ENCODE measurements around the gene BLOC1S1.

Gene BLOC1S1

GRCh38 chr12:55760663-55761062, 44.8 kb downstream of the BLOC1S1 start:
- no peak for TF ChIP-seq EZH2phosphoT487 (IDR thresholded peaks at IDR 0.05; ENCODE audit: borderline replicate concordance)
- no peak for TF ChIP-seq CTCF (conservative IDR thresholded peaks at IDR 0.05; ENCODE audit: low read length)
- H3K9me2 ChIP-seq (replicated peaks; ENCODE audit: low read depth, low read length), result no peaks in the 10 kb centered on the region
- no peak overlapping the region for H3K4me3 ChIP-seq (ENCODE audit: low read length, poor library complexity, severe bottlenecking)
- no peaks in the 10 kb centered on the region for H3K27me3 ChIP-seq (ENCODE audit: insufficient read depth, low read length, poor library complexity, severe bottlenecking)
- peaks cover 5% of the 10 kb centered on the region; the same call in 1 of the 2 replicates for H3K9me3 ChIP-seq (ENCODE audit: insufficient read depth, low read depth, low read length)
- H3K36me3 ChIP-seq (ENCODE audit: insufficient read depth, low read length), result peaks cover 72% of the 10 kb centered on the region
- no peak overlapping the region for H3K9ac ChIP-seq (ENCODE audit: low read depth, low read length, poor library complexity, severe bottlenecking)
- no peak overlapping the region for H2AFZ ChIP-seq (ENCODE audit: low read length)
- H3K4me1 ChIP-seq (ENCODE audit: insufficient read depth, low read length, poor library complexity, severe bottlenecking), result no peaks in the 10 kb centered on the region
- H3F3A ChIP-seq (ENCODE audit: low read depth), result peaks cover 2% of the 10 kb centered on the region; the same call in 1 of the 2 replicates
- H3K79me2 ChIP-seq (ENCODE audit: insufficient read depth, low read length), result peaks cover 3% of the 10 kb centered on the region; the same call in 1 of the 2 replicates
- H3K4me2 ChIP-seq (ENCODE audit: low read depth, low read length, poor library complexity, severe bottlenecking), result no peak overlapping the region
- H4K20me1 ChIP-seq (ENCODE audit: insufficient read depth, low read length, poor library complexity, severe bottlenecking), result peaks cover 4% of the 10 kb centered on the region

- Histone ChIP-seq H3K79me2 (ENCODE audit: insufficient read depth, low read length) (peaks cover 5% of the 10 kb centered on the region; the same call in 1 of the 2 replicates), H3K4me1 (ENCODE audit: insufficient read depth, low read length, poor library complexity, severe bottlenecking) (no peaks in the 10 kb centered on the region), H3K4me3 (ENCODE audit: low read length, poor library complexity, severe bottlenecking) (no peak overlapping the region), H3K9me3 (ENCODE audit: insufficient read depth, low read depth, low read length) (peaks cover 5% of the 10 kb centered on the region; the same call in 1 of the 2 replicates), H3F3A (ENCODE audit: low read depth) (no peaks in the 10 kb centered on the region), H3K4me2 (ENCODE audit: low read depth, low read length, poor library complexity, severe bottlenecking) (no peak overlapping the region), H2AFZ (ENCODE audit: low read length) (no peak overlapping the region), H3K36me3 (ENCODE audit: insufficient read depth, low read length) (peaks cover 68% of the 10 kb centered on the region), H4K20me1 (ENCODE audit: insufficient read depth, low read length, poor library complexity, severe bottlenecking) (no peaks in the 10 kb centered on the region), H3K9ac (ENCODE audit: low read depth, low read length, poor library complexity, severe bottlenecking) (no peak overlapping the region), H3K9me2 (replicated peaks; ENCODE audit: low read depth, low read length) (no peaks in the 10 kb centered on the region), H3K27me3 (ENCODE audit: insufficient read depth, low read length, poor library complexity, severe bottlenecking) (no peaks in the 10 kb centered on the region)
- TF ChIP-seq CTCF (conservative IDR thresholded peaks at IDR 0.05; ENCODE audit: low read length) (no peak), EZH2phosphoT487 (IDR thresholded peaks at IDR 0.05; ENCODE audit: borderline replicate concordance) (no peak)
Measured at GRCh38 chr12:55762646-55763045, 46.8 kb downstream of the BLOC1S1 start.

GRCh38 chr12:55765736-55766290, 50.0 kb downstream of the BLOC1S1 start:
- Histone ChIP-seq H4K20me1 (ENCODE audit: insufficient read depth, low read length, poor library complexity, severe bottlenecking) (no peaks in the 10 kb centered on the region), H3K79me2 (ENCODE audit: insufficient read depth, low read length) (peaks cover 9% of the 10 kb centered on the region; the same call in 1 of the 2 replicates), H2AFZ (ENCODE audit: low read length) (no peak overlapping the region), H3K9ac (ENCODE audit: low read depth, low read length, poor library complexity, severe bottlenecking) (no peak overlapping the region), H3K4me1 (ENCODE audit: insufficient read depth, low read length, poor library complexity, severe bottlenecking) (no peaks in the 10 kb centered on the region), H3K4me3 (ENCODE audit: low read length, poor library complexity, severe bottlenecking) (no peak overlapping the region), H3K9me3 (ENCODE audit: insufficient read depth, low read depth, low read length) (no peaks in the 10 kb centered on the region), H3K36me3 (ENCODE audit: insufficient read depth, low read length) (peaks cover 54% of the 10 kb centered on the region; the same call in 1 of the 2 replicates), H3K9me2 (replicated peaks; ENCODE audit: low read depth, low read length) (no peaks in the 10 kb centered on the region), H3K4me2 (ENCODE audit: low read depth, low read length, poor library complexity, severe bottlenecking) (no peak overlapping the region), H3F3A (ENCODE audit: low read depth) (no peaks in the 10 kb centered on the region), H3K27me3 (ENCODE audit: insufficient read depth, low read length, poor library complexity, severe bottlenecking) (no peaks in the 10 kb centered on the region)
- TF ChIP-seq EZH2phosphoT487 (IDR thresholded peaks at IDR 0.05; ENCODE audit: borderline replicate concordance) (no peak), CTCF (conservative IDR thresholded peaks at IDR 0.05; ENCODE audit: low read length) (no peak)
